Mesendoderm (in vitro differentiated cells): ENCODE measurements around the gene ARHGEF16.

Experiments used
- DNase-seq: peaks from one replicate; pipeline ENCODE4 v3.0.0; 2013
- H2AK5ac ChIP-seq: 2 replicates; pipeline ENCODE4 v1.6.1; 2013; ENCODE audit warnings: low read length, inconsistent platforms
- H2BK120ac ChIP-seq: 2 replicates; pipeline ENCODE4 v1.6.1; 2013; ENCODE audit warnings: low read depth, mild to moderate bottlenecking, low read length, moderate library complexity, mixed read lengths
- H2BK15ac ChIP-seq: replicated peaks from 2 replicates; pipeline ENCODE4 v1.6.1; 2013; ENCODE audit warnings: low read depth, mild to moderate bottlenecking, moderate library complexity
- H2BK5ac ChIP-seq: 2 replicates; pipeline ENCODE4 v1.6.1; 2013; ENCODE audit warnings: low read length, inconsistent platforms
- H3K18ac ChIP-seq: 2 replicates; pipeline ENCODE4 v1.6.1; 2013; ENCODE audit warnings: mild to moderate bottlenecking, low read length, mixed read lengths
- H3K23ac ChIP-seq: one replicate; pipeline ENCODE4 v1.6.1; 2013; ENCODE audit warnings: low read length
- H3K27ac ChIP-seq: 2 replicates; pipeline ENCODE4 v1.5.1; 2013; ENCODE audit warnings: low read depth, mild to moderate bottlenecking, inconsistent platforms, low read length, moderate library complexity
- H3K27me3 ChIP-seq: 2 replicates; pipeline ENCODE4 v1.6.1; 2013; ENCODE audit warnings: low read length, control low read depth, mild to moderate bottlenecking, inconsistent platforms; ENCODE audit not compliant: insufficient read depth, poor library complexity
- H3K36me3 ChIP-seq: 2 replicates; pipeline ENCODE4 v1.6.1; 2013; ENCODE audit warnings: low read length, inconsistent platforms; ENCODE audit not compliant: control insufficient read depth, insufficient read depth
- H3K4ac ChIP-seq: one replicate; pipeline ENCODE4 v1.6.1; 2013; ENCODE audit warnings: low read depth, mild to moderate bottlenecking, low read length, moderate library complexity
- H3K4me1 ChIP-seq: 2 replicates; pipeline ENCODE4 v1.6.1; 2013; ENCODE audit warnings: low read depth, low read length, inconsistent platforms; ENCODE audit not compliant: control insufficient read depth
- H3K4me2 ChIP-seq: 2 replicates; pipeline ENCODE4 v1.6.1; 2013; ENCODE audit warnings: low read length
- H3K4me3 ChIP-seq: 2 replicates; pipeline ENCODE4 v1.5.1; 2013; ENCODE audit warnings: mild to moderate bottlenecking, low read length
- H3K56ac ChIP-seq: one replicate; pipeline ENCODE4 v1.6.1; 2013; ENCODE audit warnings: low read length
- H3K79me1 ChIP-seq: 2 replicates; pipeline ENCODE4 v1.6.1; 2013; ENCODE audit warnings: low read length, inconsistent platforms
- H3K79me2 ChIP-seq: 2 replicates; pipeline ENCODE4 v1.6.1; 2013; ENCODE audit warnings: mild to moderate bottlenecking, low read length; ENCODE audit not compliant: control insufficient read depth, insufficient read depth
- H3K9ac ChIP-seq: 2 replicates; pipeline ENCODE4 v1.6.1; 2013; ENCODE audit warnings: low read length, inconsistent platforms
- H4K5ac ChIP-seq: one replicate; pipeline ENCODE4 v1.6.1; 2013; ENCODE audit warnings: low read length
- H4K8ac ChIP-seq: one replicate; pipeline ENCODE4 v1.6.1; 2013; ENCODE audit warnings: low read depth, mild to moderate bottlenecking, control low read depth, low read length, moderate library complexity
- WGBS: extraction: QIAGEN DNeasy Blood & Tissue Kit; methylation state at CpG from one replicate; pipeline ENCODE4 v1.1.7; 2013; ENCODE audit warnings: low lambda C conversion rate, missing lambda C conversion rate; ENCODE audit not compliant: insufficient coverage; ENCODE audit errors: extremely low coverage; 5-methylcytosine and 5-hydroxymethylcytosine counted together

ARHGEF16 gene

DNA sequence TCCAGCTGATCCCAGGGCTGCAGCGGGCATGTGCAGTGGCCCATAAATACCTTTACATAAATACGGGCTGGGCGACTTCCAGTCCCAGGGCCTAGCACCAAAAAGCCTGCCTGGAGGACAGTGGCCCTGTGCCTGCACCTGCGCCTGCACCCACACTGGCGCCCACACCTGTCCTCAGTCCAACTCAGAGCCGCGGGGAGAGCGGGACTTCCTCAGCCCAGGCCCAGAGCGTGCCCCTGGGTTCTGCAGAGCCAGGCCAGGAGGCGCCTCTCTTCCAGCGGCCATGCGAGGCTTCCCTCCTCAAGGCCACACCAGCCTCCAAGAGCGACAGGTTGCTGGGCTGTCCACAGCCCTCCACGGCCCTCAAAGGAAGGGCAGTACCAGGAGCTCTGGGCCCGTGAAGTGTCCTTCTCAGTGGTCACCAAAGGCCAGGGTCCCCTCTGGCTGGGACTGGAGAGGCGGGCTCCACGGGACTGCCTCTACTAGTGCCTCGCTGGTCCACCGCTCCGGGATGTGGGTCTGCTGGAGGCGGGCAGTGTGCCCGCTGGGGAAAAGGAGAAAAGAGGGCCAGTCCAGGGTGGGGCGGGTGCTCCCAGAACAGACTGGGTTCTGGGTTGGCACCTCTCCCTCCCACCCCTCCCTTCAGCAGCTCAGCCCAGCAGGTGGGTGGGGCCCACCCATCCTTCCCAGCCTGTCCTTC is 35.7 kb downstream of the ARHGEF16 start:
- no peak overlapping the region for H3K4me3 ChIP-seq
- no peaks in the 10 kb centered on the region for H3K79me1 ChIP-seq
- H2BK120ac ChIP-seq, result no peak overlapping the region
- no peak overlapping the region for H2BK15ac ChIP-seq
- no peak overlapping the region for H2BK5ac ChIP-seq
- H3K9ac ChIP-seq, result no peak overlapping the region
- no peaks in the 10 kb centered on the region for H3K36me3 ChIP-seq
- H3K27me3 ChIP-seq, result no peaks in the 10 kb centered on the region
- no peak overlapping the region for H4K8ac ChIP-seq
- H3K4me2 ChIP-seq, result no peak overlapping the region
- no peak overlapping the region for H3K56ac ChIP-seq
- no peak overlapping the region for H2AK5ac ChIP-seq
- no peak overlapping the region for H4K5ac ChIP-seq
- no CpG with 5 or more reads among the region's 23 CpGs for WGBS
- H3K23ac ChIP-seq, result no peak overlapping the region
- no peaks in the 10 kb centered on the region for H3K79me2 ChIP-seq
- no peak overlapping the region for H3K27ac ChIP-seq
- no peak overlapping the region for H3K4ac ChIP-seq
- no peak for DNase-seq
- no peaks in the 10 kb centered on the region for H3K4me1 ChIP-seq
- H3K18ac ChIP-seq, result no peak overlapping the region

DNA sequence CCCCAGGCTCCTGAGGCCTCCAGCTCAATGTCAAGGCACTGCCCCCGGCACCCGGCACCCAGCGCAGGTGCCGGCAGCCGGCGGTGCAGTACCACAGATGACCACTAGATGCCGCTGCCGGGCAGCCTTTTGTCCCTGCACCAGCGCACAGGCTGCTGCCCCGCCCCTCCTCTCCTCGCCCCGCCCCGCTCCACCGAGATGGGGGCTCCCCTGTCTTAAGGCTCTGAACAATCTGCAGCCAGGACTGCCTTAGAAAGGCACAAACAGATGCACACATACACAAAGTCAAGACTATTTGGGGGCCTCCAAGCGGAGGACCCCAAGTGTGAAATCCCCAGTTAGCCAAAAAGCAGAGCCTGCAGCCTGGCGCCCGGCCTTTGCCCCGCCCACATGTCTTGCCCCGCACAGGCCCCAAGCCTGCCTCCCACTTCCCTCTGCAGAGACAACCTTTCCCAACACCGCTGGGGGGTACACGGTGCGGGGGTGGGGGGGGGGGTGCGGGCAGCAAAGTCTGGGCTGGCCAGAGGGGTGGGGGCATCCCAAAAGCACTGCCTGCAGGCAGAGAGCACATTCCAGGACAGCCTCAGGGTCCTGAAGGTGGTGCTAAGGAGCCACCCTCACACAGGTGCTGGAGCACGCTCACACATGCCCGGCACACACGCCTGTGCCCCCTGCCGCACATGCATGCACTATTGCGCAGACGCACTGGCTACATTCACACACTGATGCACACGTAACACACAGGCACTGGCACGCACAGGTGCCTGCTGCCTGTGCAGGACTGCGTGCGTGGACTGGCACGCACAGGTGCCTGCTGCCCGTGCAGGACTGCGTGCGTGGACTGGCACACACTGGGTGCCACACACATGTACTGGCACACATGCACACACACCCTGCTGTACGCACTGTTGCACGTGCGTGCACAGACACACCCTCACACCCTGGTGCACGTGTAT is 37.1 kb downstream of the ARHGEF16 start:
- no peaks in the 10 kb centered on the region for H3K4me1 ChIP-seq
- no peaks in the 10 kb centered on the region for H3K36me3 ChIP-seq
- H3K56ac ChIP-seq, result no peak overlapping the region
- H3K18ac ChIP-seq, result no peak overlapping the region
- H2BK120ac ChIP-seq, result no peak overlapping the region
- H3K27ac ChIP-seq, result no peak overlapping the region
- H3K4me2 ChIP-seq, result peak overlapping the region; percentile 35
- no peaks in the 10 kb centered on the region for H3K79me1 ChIP-seq
- no peak overlapping the region for H4K5ac ChIP-seq
- no peak overlapping the region for H3K23ac ChIP-seq
- no peak overlapping the region for H3K4me3 ChIP-seq
- no peaks in the 10 kb centered on the region for H3K79me2 ChIP-seq
- WGBS, result no CpG with 5 or more reads among the region's 41 CpGs
- no peaks in the 10 kb centered on the region for H3K27me3 ChIP-seq
- H2BK15ac ChIP-seq, result no peak overlapping the region
- H2BK5ac ChIP-seq, result no peak overlapping the region
- no peak overlapping the region for H3K9ac ChIP-seq
- no peak overlapping the region for H4K8ac ChIP-seq
- H2AK5ac ChIP-seq, result no peak overlapping the region
- peak; percentile 66 for DNase-seq
- no peak overlapping the region for H3K4ac ChIP-seq

DNA sequence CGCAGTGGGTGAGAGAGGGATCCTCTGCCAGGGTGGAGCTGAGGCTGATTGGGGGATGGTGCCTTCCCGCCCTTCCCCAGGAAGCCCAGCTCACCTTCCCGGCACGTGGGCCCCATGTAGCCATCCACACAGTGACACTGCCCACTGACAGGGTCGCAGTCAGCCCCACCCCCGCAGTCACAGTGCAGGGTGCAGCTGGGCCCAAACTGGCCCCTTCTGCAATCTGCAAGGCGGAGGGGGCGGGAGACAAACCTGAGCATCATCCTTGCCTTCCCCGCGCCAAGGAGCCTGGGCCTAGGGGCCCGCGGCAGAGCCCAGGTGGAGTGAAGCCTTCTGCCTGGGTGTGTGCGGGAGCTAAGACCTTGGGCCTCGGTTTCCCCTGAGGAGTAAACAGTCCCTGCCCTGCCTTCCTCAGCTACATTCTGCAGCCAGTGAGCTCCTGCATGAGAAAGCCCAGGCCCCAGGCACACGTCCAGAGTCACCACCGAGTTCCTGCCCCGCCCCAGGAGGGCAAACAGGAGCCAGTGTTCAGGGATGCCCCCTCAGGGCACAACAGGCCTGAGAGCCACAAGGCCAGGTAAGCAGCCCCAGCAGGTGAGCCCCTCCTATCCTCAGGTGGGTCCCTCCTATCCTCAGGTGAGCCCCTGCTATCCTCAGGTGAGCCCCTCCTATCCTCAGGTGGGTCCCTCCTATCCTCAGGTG is 38.2 kb downstream of the ARHGEF16 start:
- no peak overlapping the region for H2AK5ac ChIP-seq
- no peak for DNase-seq
- no peak overlapping the region for H3K27ac ChIP-seq
- H4K5ac ChIP-seq, result no peak overlapping the region
- H3K4me3 ChIP-seq, result no peak overlapping the region
- no peaks in the 10 kb centered on the region for H3K27me3 ChIP-seq
- H3K23ac ChIP-seq, result no peak overlapping the region
- H3K36me3 ChIP-seq, result no peaks in the 10 kb centered on the region
- no peaks in the 10 kb centered on the region for H3K79me1 ChIP-seq
- no peaks in the 10 kb centered on the region for H3K4me1 ChIP-seq
- no peak overlapping the region for H3K9ac ChIP-seq
- H3K79me2 ChIP-seq, result no peaks in the 10 kb centered on the region
- H3K4ac ChIP-seq, result no peak overlapping the region
- H3K56ac ChIP-seq, result no peak overlapping the region
- no peak overlapping the region for H2BK15ac ChIP-seq
- H3K18ac ChIP-seq, result no peak overlapping the region
- no peak overlapping the region for H3K4me2 ChIP-seq
- WGBS, result no CpG with 5 or more reads among the region's 17 CpGs
- no peak overlapping the region for H4K8ac ChIP-seq
- H2BK5ac ChIP-seq, result no peak overlapping the region
- H2BK120ac ChIP-seq, result no peak overlapping the region

DNA sequence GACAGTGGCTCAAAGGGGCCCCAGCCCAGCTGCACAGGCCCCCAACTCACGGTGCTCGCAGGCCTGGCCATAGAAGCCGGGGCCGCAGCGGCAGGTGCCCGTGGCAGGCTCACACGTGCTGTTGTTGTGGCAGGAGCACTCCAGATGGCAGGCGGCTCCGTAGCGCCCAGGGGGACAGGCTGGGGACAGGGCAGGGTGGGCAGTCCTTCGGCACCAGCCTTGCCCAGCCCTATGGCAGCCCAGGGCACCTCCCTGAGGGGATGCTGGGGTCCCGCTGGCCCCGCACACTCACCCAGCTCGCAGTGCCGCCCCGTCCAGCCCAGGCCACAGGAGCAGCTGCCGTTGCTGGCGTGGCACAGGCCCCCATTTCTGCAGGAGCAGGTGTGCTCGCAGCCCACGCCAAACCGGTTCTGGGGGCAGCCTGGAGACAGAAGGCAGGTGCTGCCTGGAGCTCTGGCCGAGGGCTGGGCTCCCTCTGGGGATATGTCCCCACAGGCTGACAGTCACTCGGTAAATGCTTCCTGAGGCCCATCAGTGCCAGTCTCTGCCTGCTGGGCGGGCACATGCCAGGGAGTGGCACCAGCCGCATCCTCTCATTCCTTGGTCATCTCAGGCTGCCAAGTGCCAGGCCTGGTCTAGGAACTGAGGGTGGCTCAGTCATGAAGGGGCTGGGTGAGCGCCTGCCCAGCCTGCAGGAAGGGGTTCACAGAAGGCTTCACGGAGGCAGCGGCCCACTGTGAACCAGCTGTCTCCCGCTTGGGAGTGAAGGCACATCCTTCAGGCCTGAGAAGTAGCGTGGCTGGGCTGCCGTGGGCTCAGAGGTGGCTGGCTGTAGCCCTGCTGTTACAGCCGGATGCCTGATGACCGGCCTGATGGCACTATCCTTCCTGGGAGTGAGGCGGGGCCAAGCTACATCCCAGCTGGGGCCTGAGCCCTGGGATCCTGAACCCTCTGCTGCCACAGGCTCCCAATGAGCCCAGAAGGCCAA is 40.1 kb downstream of the ARHGEF16 start:
- Histone ChIP-seq H3K18ac (no peak overlapping the region), H3K4me2 (no peak overlapping the region), H3K79me1 (no peaks in the 10 kb centered on the region), H3K23ac (no peak overlapping the region), H2AK5ac (no peak overlapping the region), H2BK5ac (no peak overlapping the region), H2BK15ac (no peak overlapping the region), H3K36me3 (no peaks in the 10 kb centered on the region), H3K4me3 (no peak overlapping the region), H4K8ac (no peak overlapping the region), H3K79me2 (no peaks in the 10 kb centered on the region), H3K27me3 (no peaks in the 10 kb centered on the region), H3K56ac (no peak overlapping the region), H3K9ac (no peak overlapping the region), H4K5ac (no peak overlapping the region), H3K4ac (no peak overlapping the region), H3K4me1 (no peaks in the 10 kb centered on the region), H3K27ac (no peak overlapping the region), H2BK120ac (no peak overlapping the region)
- no CpG with 5 or more reads among the region's 34 CpGs for WGBS
- no peak for DNase-seq
